Ovary (tissue), 3 donors: Measurements from ENCODE around the gene IL1B.

Experiments
- CTCF ChIP-seq, 3 donors: fragments of 450-650 bp in 2 of 3; fragments of 200-600 bp in 1 of 3; IDR thresholded peaks; one replicate each; pipeline versions ENCODE4 v1.5.1 to v1.8.0; 2016 to 2022; ENCODE audit warnings: antibody characterized with exemption in 3 of 3, mild to moderate bottlenecking in 1 of 3
- POLR2A ChIP-seq: fragments of 450-650 bp; IDR thresholded peaks from one replicate; pipeline ENCODE4 v1.6.1; 2017; ENCODE audit warnings: antibody characterized with exemption, mild to moderate bottlenecking, moderate library complexity
- donor health status: DM: no; HTN: no; CAD: no.

GRCh38 chr2:112840068-112840445 is 3.5 kb upstream of the IL1B start:
- TF ChIP-seq POLR2A, result no peak
- TF ChIP-seq CTCF (IDR thresholded peaks at IDR 0.05), result no peak
